MCF 10A (cell line): ENCODE data around the gene SIK2. TPM values are rescaled to one million over a fixed set of nuclear protein-coding genes. Genes with fewer than 3 reads are reported as not detected.

Source experiments
- BruUV-seq: library from RNA; stranded (reverse); fragments of 400-500 nt; replicated peaks from 2 replicates; lab custom pipeline; 2021; lab: Mats Ljungman, UMichigan
- CTCF ChIA-PET: fragments of 300-600 bp; sonication (Branson Sonifier 250); formaldehyde crosslinking; extraction: SDS; loops from one replicate; lab custom pipeline; 2021; ENCODE audit warnings: antibody characterized with exemption, inconsistent platforms; lab: Yijun Ruan, JAX
- POLR2A ChIA-PET: fragments of 300-600, 350-650 bp; sonication (Branson Sonifier 250); formaldehyde crosslinking; extraction: SDS; loops from one replicate; lab custom pipeline; 2020; ENCODE audit warnings: antibody characterized with exemption, inconsistent platforms; lab: Yijun Ruan, JAX
- DNase-seq: peaks from one replicate; pipeline ENCODE4 v3.0.0-alpha.2; 2018; ENCODE audit not compliant: unreplicated experiment
- H3K27ac Mint-ChIP-seq: one replicate; pipeline ENCODE4 v1.8.0; 2022; ENCODE audit warnings: mild to moderate bottlenecking, low read depth, mixed read lengths; ENCODE audit not compliant: unreplicated experiment
- H3K27me3 Mint-ChIP-seq: one replicate; pipeline ENCODE4 v1.8.0; 2022; ENCODE audit warnings: mixed read lengths; ENCODE audit not compliant: insufficient read depth, unreplicated experiment
- H3K36me3 Mint-ChIP-seq: one replicate; pipeline ENCODE4 v1.8.0; 2022; ENCODE audit warnings: mild to moderate bottlenecking, moderate library complexity, mixed read lengths; ENCODE audit not compliant: insufficient read depth, unreplicated experiment
- H3K4me1 Mint-ChIP-seq: one replicate; pipeline ENCODE4 v1.8.0; 2022; ENCODE audit warnings: mixed read lengths; ENCODE audit not compliant: insufficient read depth, unreplicated experiment
- H3K4me3 Mint-ChIP-seq: one replicate; pipeline ENCODE4 v1.8.0; 2022; ENCODE audit warnings: mild to moderate bottlenecking, moderate library complexity, mixed read lengths; ENCODE audit not compliant: unreplicated experiment
- H3K9me3 Mint-ChIP-seq: one replicate; pipeline ENCODE4 v1.8.0; 2022; ENCODE audit warnings: mixed read lengths; ENCODE audit not compliant: unreplicated experiment
- CTCF ChIP-seq: fragments of 200-600 bp; IDR thresholded peaks from one replicate; pipeline ENCODE4 v1.8.0; 2022; ENCODE audit warnings: antibody characterized with exemption, mild to moderate bottlenecking; ENCODE audit not compliant: unreplicated experiment
- intact Hi-C: fragments of 100-400 bp; cut with micrococcal nuclease; formaldehyde crosslinking; loops from 2 replicates; pipeline ENCODE4 v1.14.1; 2022
- total RNA-seq: library from RNA; stranded (reverse); gene quantifications from 2 replicates; pipeline ENCODE4 v1.2.3, GENCODE V29; 2022

The SIK2 gene
- total RNA-seq, 1 experiment from 2014 or later, result 13.7 TPM

- H3K27me3 Mint-ChIP-seq, result no peaks in the 10 kb centered on the region
- DNase-seq, result no peak
- peaks cover 9% of the 10 kb centered on the region for H3K9me3 Mint-ChIP-seq
- H3K4me3 Mint-ChIP-seq, result no peak overlapping the region
- no TSS peak for BruUV-seq
- no peak overlapping the region for H3K27ac Mint-ChIP-seq
- CTCF ChIA-PET, result interaction anchor here (1.5 kb wide), 1 partner anchor 19 kb away, joined by 3 read pairs; no protein-coding TSS in a partner anchor
- H3K36me3 Mint-ChIP-seq, result peaks cover 31% of the 10 kb centered on the region
- H3K4me1 Mint-ChIP-seq, result no peaks in the 10 kb centered on the region
- TF ChIP-seq CTCF, result no peak
- intact Hi-C loops, result no loop called here
- POLR2A ChIA-PET, result interaction anchor here (1.0 kb wide), 1 partner anchor 61 kb away, joined by 3 read pairs; no protein-coding TSS in a partner anchor
Observed at GRCh38 chr11:111623527-111624030, 21.3 kb downstream of the SIK2 start.

GRCh38 chr11:111624608-111625007 lies 22.4 kb downstream of the SIK2 start:
- Mint-ChIP-seq H3K9me3 (peaks cover 9% of the 10 kb centered on the region), H3K36me3 (peaks cover 22% of the 10 kb centered on the region), H3K27ac (no peak overlapping the region), H3K27me3 (no peaks in the 10 kb centered on the region), H3K4me1 (no peaks in the 10 kb centered on the region), H3K4me3 (no peak overlapping the region)
- no TSS peak for BruUV-seq
- DNase-seq, result no peak
- ChIA-PET CTCF (interaction anchor here (0.6 kb wide), 2 partner anchors 20 to 160 kb away, joined by 3 read pairs; no protein-coding TSS in a partner anchor), POLR2A (interaction anchor here (1.0 kb wide), 1 partner anchor 62 kb away, joined by 3 read pairs; no protein-coding TSS in a partner anchor)
- TF ChIP-seq CTCF, result no peak
- intact Hi-C loops, result no loop called here

GRCh38 chr11:111627591-111627990 lies 25.3 kb downstream of the SIK2 start:
- peaks cover 6% of the 10 kb centered on the region for H3K9me3 Mint-ChIP-seq
- no peak for DNase-seq
- H3K27me3 Mint-ChIP-seq, result no peaks in the 10 kb centered on the region
- H3K4me3 Mint-ChIP-seq, result no peak overlapping the region
- ChIA-PET CTCF (interaction anchor here (0.6 kb wide), 1 partner anchor 16 kb away, joined by 4 read pairs; no protein-coding TSS in a partner anchor), POLR2A (no interaction called here)
- H3K4me1 Mint-ChIP-seq, result no peaks in the 10 kb centered on the region
- peaks cover 16% of the 10 kb centered on the region for H3K36me3 Mint-ChIP-seq
- TF ChIP-seq CTCF, result no peak
- intact Hi-C loops, result no loop called here
- no TSS peak for BruUV-seq
- H3K27ac Mint-ChIP-seq, result no peak overlapping the region

GRCh38 chr11:111629499-111629898 lies 27.2 kb downstream of the SIK2 start:
- TF ChIP-seq CTCF, result no peak
- H3K27me3 Mint-ChIP-seq, result no peaks in the 10 kb centered on the region
- CTCF ChIA-PET, result interaction anchor here (0.9 to 1.5 kb wide), 2 partner anchors 14 to 25 kb away, joined by 3 to 4 read pairs; no protein-coding TSS in a partner anchor
- BruUV-seq, result no TSS peak
- H3K4me1 Mint-ChIP-seq, result peaks cover 16% of the 10 kb centered on the region
- DNase-seq, result no peak
- no peaks in the 10 kb centered on the region for H3K9me3 Mint-ChIP-seq
- H3K27ac Mint-ChIP-seq, result no peak overlapping the region
- POLR2A ChIA-PET, result no interaction called here
- intact Hi-C loops, result no loop called here
- peaks cover 2% of the 10 kb centered on the region for H3K36me3 Mint-ChIP-seq
- H3K4me3 Mint-ChIP-seq, result no peak overlapping the region
